Left ventricle myocardium inferior (tissue), 1 donor: Measurements from ENCODE around the gene POLR1E. TPM values are rescaled to one million over a fixed set of nuclear protein-coding genes. Genes with fewer than 3 reads are reported as not detected.

Source experiments
- DNase-seq: peaks from one replicate; pipeline ENCODE4 v3.0.0-alpha.2; 2020
- H3K27ac ChIP-seq: fragments of 200-600 bp; replicated peaks from 2 replicates; pipeline ENCODE4 v1.8.0; 2021
- H3K27me3 ChIP-seq: fragments of 200-600 bp; 2 replicates; pipeline ENCODE4 v1.8.0; 2021; ENCODE audit warnings: low read depth
- H3K36me3 ChIP-seq: fragments of 200-600 bp; 2 replicates; pipeline ENCODE4 v1.8.0; 2021
- H3K4me1 ChIP-seq: fragments of 200-600 bp; 2 replicates; pipeline ENCODE4 v1.8.0; 2021
- H3K4me3 ChIP-seq: fragments of 200-600 bp; 2 replicates; pipeline ENCODE4 v1.8.0; 2021; ENCODE audit warnings: mild to moderate bottlenecking, moderate library complexity
- H3K9me3 ChIP-seq: fragments of 200-600 bp; replicated peaks from 2 replicates; pipeline ENCODE4 v1.8.0; 2021
- CTCF ChIP-seq: fragments of 200-600 bp; IDR thresholded peaks from 2 replicates; pipeline ENCODE4 v1.8.0; 2021; ENCODE audit warnings: antibody characterized with exemption, mild to moderate bottlenecking, borderline replicate concordance
- intact Hi-C: fragments of 100-400 bp; cut with micrococcal nuclease; formaldehyde crosslinking; loops from one replicate; pipeline ENCODE4 v1.11.0; 2022
- total RNA-seq: library from RNA; stranded (reverse); fragmentation: NEBNext Ultra II Directional; extraction: Animal tissue kit (Norgen Biotek cat#: 25700); gene quantifications from one replicate; pipeline ENCODE4 v1.2.1, GENCODE V29; 2021
- donor health status: DM: no; HTN: yes; CAD: no; lungs with severe emphysema.

Gene POLR1E
- total RNA-seq, 1 donor from 2014 or later: 15.8 TPM

GRCh38 chr9:37454238-37454637 lies 31.5 kb upstream of the POLR1E start:
- H3K27me3 ChIP-seq: no peaks in the 10 kb centered on the region
- intact Hi-C loops: no loop called here
- H3K36me3 ChIP-seq: peaks cover 12% of the 10 kb centered on the region
- H3K4me1 ChIP-seq: peaks cover 20% of the 10 kb centered on the region
- H3K27ac ChIP-seq: no peak overlapping the region
- TF ChIP-seq CTCF: no peak
- no peak for DNase-seq
- peaks cover 6% of the 10 kb centered on the region for H3K9me3 ChIP-seq
- no peak overlapping the region for H3K4me3 ChIP-seq

GRCh38 chr9:37455884-37456647 lies 29.7 kb upstream of the POLR1E start:
- no peak overlapping the region for H3K27ac ChIP-seq
- H3K4me1 ChIP-seq: peaks cover 25% of the 10 kb centered on the region
- intact Hi-C loops: no loop called here
- peaks cover 6% of the 10 kb centered on the region for H3K9me3 ChIP-seq
- no peak for TF ChIP-seq CTCF
- H3K4me3 ChIP-seq: no peak overlapping the region
- no peaks in the 10 kb centered on the region for H3K27me3 ChIP-seq
- H3K36me3 ChIP-seq: peaks cover 12% of the 10 kb centered on the region
- DNase-seq: no peak

- TF ChIP-seq CTCF: no peak
- no peak for DNase-seq
- Histone ChIP-seq H3K9me3 (peaks cover 6% of the 10 kb centered on the region), H3K27me3 (no peaks in the 10 kb centered on the region), H3K27ac (no peak overlapping the region), H3K4me3 (no peak overlapping the region), H3K4me1 (peaks cover 26% of the 10 kb centered on the region), H3K36me3 (peaks cover 12% of the 10 kb centered on the region)
- intact Hi-C loops: no loop called here
Measured at GRCh38 chr9:37456817-37457216, 28.9 kb upstream of the POLR1E start.

DNA sequence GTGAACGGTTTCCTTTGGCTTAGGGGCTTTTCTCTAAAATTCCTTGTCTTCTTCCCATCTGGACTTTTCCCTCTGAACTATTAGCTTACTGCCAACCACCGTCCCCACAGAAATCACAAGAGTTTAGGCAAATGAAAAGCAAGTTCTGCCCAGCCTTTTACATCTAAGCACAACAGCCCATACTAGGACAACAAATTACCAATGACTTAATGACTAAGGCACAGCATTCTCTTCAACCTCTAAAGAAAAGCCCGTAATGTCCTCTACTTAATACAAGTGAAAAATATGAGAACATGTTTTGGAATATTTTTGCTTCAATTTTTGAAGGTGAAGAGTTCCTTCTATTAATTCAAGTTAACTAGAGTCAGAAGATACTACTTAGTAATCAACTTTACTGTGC lies 21.7 kb upstream of the POLR1E start:
- intact Hi-C loops: no loop called here
- Histone ChIP-seq H3K4me1 (peaks cover 57% of the 10 kb centered on the region), H3K27me3 (no peaks in the 10 kb centered on the region), H3K36me3 (no peaks in the 10 kb centered on the region), H3K4me3 (peak overlapping the region; percentile 99), H3K27ac (peak overlapping the region; percentile 100), H3K9me3 (no peaks in the 10 kb centered on the region)
- DNase-seq: no peak
- no peak for TF ChIP-seq CTCF

DNA sequence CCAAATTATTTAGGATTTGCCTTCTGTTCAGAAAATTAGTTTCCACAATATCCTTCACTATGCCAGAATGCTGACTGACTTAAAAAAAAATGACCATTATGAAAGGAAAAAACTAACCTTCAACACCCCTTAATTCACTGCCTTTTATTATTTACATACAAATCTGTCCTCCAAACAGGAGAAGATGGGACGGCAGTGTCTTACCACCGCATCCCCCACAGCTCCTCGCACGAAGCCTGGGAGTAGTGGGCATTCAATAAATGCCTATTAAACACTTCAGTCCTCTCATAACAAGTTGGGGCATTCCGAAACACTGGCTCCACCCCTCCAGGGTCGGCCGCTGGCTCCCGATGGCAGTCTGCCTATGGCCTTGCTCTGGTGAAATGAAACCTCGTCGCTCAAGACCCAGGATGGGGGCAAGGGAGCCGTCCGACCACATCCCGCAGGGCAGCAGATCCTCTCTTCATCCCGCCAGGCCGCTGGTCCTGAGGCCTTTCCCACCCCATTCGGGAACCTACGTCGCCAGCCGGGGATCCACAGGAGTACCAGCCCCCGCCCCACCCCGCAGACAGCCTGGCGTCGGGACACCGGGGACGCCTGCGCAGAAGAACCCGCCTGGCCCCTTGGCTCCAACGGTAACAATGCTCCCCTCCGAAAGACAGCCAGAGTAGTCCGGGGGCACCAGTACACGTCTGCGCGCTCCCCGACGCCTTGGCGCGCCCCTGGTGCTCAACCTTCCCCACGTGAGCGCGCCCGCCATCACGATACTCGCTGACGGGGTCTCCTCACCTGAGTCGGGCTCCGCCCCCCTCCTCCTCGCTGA lies 21.1 kb upstream of the POLR1E start:
- Histone ChIP-seq H3K4me3 (peak overlapping the region; percentile 99), H3K27me3 (no peaks in the 10 kb centered on the region), H3K9me3 (no peaks in the 10 kb centered on the region), H3K36me3 (no peaks in the 10 kb centered on the region), H3K4me1 (peaks cover 57% of the 10 kb centered on the region), H3K27ac (peak overlapping the region; percentile 100)
- TF ChIP-seq CTCF: no peak
- intact Hi-C loops: no loop called here
- DNase-seq: peak; percentile 79
